Upper lobe of right lung (tissue), 1 donor: ENCODE results near the gene GLP1R. TPM values are rescaled to one million over a fixed set of nuclear protein-coding genes. Genes with fewer than 3 reads are reported as not detected.

ENCODE experiments used
- ATAC-seq: fragments of 200-7000 bp; cut with Tn5 transposase; one replicate; pipeline ENCODE4 v1.9.1; 2020; ENCODE audit warnings: mild to moderate bottlenecking, moderate library complexity
- DNase-seq: peaks from one replicate; pipeline ENCODE4 v3.0.0-alpha.2; 2020
- H3K27ac ChIP-seq: fragments of 200-600 bp; one replicate; pipeline ENCODE4 v1.8.0; 2022
- H3K27me3 ChIP-seq: fragments of 200-600 bp; one replicate; pipeline ENCODE4 v1.8.0; 2022; ENCODE audit warnings: mild to moderate bottlenecking
- H3K36me3 ChIP-seq: fragments of 200-600 bp; one replicate; pipeline ENCODE4 v1.8.0; 2022
- H3K4me1 ChIP-seq: fragments of 200-600 bp; one replicate; pipeline ENCODE4 v1.8.0; 2022
- H3K4me3 ChIP-seq: fragments of 200-600 bp; one replicate; pipeline ENCODE4 v1.8.0; 2022; ENCODE audit warnings: mild to moderate bottlenecking
- H3K9me3 ChIP-seq: fragments of 200-600 bp; one replicate; pipeline ENCODE4 v1.8.0; 2022
- intact Hi-C: fragments of 100-400 bp; cut with DNase I; formaldehyde crosslinking; loops from one replicate; pipeline ENCODE4 v1.11.0; 2022
- total RNA-seq: library from RNA; stranded (reverse); fragmentation: NEBNext Ultra II Directional; extraction: Animal tissue kit (Norgen Biotek cat#: 25700); gene quantifications from one replicate; pipeline ENCODE4 v1.2.1, GENCODE V29; 2021
- TF ChIP-seq, protein P1 (sequence below): fragments of 200-600 bp; IDR thresholded peaks from one replicate; pipeline ENCODE4 v1.8.0; 2022; ENCODE audit warnings: antibody characterized with exemption
- donor health status: DM: no; HTN: yes; CAD: no; lungs with severe emphysema.

GLP1R gene
- total RNA-seq, 1 donor from 2014 or later: not detected

DNA sequence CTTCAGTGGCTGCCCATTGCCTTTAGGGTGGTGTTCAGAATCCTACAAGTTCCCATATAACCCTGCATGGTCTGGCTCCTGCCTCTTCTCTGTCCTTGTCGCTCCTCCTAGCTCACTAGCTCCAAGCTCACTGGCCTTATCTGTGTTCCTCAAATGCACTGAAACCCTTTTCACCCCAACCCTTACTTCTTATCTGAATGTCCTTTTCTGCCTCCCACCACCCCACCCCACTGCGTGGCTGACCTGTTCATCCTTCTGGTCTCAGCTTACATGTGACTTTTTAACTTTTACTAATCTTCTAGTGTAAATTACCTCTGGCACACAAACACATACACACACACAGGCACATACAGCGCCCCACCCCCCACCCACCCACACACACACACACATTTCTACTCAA, 41.0 kb upstream of the GLP1R start:
- Histone ChIP-seq H3K27me3 (peaks cover 10% of the 10 kb centered on the region), H3K27ac (no peak overlapping the region), H3K9me3 (no peaks in the 10 kb centered on the region), H3K4me1 (no peaks in the 10 kb centered on the region), H3K36me3 (no peaks in the 10 kb centered on the region), H3K4me3 (no peak overlapping the region)
- intact Hi-C loops: no loop called here
- ATAC-seq: no peak
- no peak for DNase-seq
- TF ChIP-seq, protein P1, sequence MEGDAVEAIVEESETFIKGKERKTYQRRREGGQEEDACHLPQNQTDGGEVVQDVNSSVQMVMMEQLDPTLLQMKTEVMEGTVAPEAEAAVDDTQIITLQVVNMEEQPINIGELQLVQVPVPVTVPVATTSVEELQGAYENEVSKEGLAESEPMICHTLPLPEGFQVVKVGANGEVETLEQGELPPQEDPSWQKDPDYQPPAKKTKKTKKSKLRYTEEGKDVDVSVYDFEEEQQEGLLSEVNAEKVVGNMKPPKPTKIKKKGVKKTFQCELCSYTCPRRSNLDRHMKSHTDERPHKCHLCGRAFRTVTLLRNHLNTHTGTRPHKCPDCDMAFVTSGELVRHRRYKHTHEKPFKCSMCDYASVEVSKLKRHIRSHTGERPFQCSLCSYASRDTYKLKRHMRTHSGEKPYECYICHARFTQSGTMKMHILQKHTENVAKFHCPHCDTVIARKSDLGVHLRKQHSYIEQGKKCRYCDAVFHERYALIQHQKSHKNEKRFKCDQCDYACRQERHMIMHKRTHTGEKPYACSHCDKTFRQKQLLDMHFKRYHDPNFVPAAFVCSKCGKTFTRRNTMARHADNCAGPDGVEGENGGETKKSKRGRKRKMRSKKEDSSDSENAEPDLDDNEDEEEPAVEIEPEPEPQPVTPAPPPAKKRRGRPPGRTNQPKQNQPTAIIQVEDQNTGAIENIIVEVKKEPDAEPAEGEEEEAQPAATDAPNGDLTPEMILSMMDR: no peak

- Histone ChIP-seq H3K9me3 (no peaks in the 10 kb centered on the region), H3K27ac (no peak overlapping the region), H3K4me1 (no peaks in the 10 kb centered on the region), H3K27me3 (peaks cover 12% of the 10 kb centered on the region), H3K4me3 (no peak overlapping the region), H3K36me3 (no peaks in the 10 kb centered on the region)
- no peak for DNase-seq
- TF ChIP-seq, protein P1: no peak
- intact Hi-C loops: no loop called here
- no peak for ATAC-seq
Observed at GRCh38 chr6:39008737-39009136, 39.8 kb upstream of the GLP1R start.

- no peak for ATAC-seq
- no peaks in the 10 kb centered on the region for H3K9me3 ChIP-seq
- no peaks in the 10 kb centered on the region for H3K4me1 ChIP-seq
- intact Hi-C loops: no loop called here
- H3K27ac ChIP-seq: no peak overlapping the region
- TF ChIP-seq, protein P1: no peak
- peaks cover 12% of the 10 kb centered on the region for H3K27me3 ChIP-seq
- H3K4me3 ChIP-seq: no peak overlapping the region
- no peak for DNase-seq
- H3K36me3 ChIP-seq: no peaks in the 10 kb centered on the region
Observed at GRCh38 chr6:39009476-39009875, 39.1 kb upstream of the GLP1R start.

- Histone ChIP-seq H3K9me3 (no peaks in the 10 kb centered on the region), H3K36me3 (no peaks in the 10 kb centered on the region), H3K27me3 (peaks cover 5% of the 10 kb centered on the region), H3K27ac (no peak overlapping the region), H3K4me1 (no peaks in the 10 kb centered on the region), H3K4me3 (no peak overlapping the region)
- TF ChIP-seq, protein P1: no peak
- intact Hi-C loops: no loop called here
- ATAC-seq (no peak), DNase-seq (no peak)
Observed at GRCh38 chr6:39016839-39017546, 31.6 kb upstream of the GLP1R start.

DNA sequence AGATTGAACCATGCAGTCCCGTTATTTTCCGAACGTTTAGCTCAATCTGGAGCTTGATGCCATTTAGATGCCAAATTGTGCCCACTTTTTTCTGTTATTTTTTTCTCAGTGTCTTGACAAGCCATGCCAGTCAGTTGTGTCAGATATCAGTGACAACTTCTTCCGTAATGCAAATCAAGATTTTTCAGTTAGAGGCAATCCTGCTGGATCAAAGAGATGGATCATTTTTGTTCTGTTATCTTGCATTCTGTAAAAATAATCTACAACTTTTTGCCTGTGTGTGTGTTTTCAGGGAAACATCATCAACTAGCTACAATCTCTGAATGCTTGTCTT, 31.1 kb upstream of the GLP1R start:
- H3K4me1 ChIP-seq: no peaks in the 10 kb centered on the region
- intact Hi-C loops: no loop called here
- TF ChIP-seq, protein P1: no peak
- no peak overlapping the region for H3K4me3 ChIP-seq
- DNase-seq (no peak), ATAC-seq (no peak)
- H3K27ac ChIP-seq: no peak overlapping the region
- peaks cover 3% of the 10 kb centered on the region for H3K27me3 ChIP-seq
- H3K9me3 ChIP-seq: no peaks in the 10 kb centered on the region
- no peaks in the 10 kb centered on the region for H3K36me3 ChIP-seq

DNA sequence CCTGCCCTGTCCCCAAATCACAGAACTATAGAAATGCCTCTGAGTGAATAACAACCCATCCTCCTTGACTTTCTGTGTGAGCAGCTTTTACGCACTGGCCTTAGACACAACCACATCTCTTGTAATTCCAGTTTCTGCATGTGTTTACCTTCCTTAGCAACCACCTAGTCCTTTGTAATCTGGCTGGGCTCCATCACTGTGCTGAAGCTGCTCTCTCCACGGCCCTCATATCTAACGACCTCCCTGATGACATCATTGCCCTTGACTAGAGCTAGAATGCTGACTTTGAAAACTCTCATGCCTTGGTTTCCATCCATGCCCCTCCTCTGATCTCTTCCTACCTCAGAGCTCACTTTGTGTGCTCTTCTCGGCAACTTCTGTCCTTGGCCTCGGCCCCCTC, 30.5 kb upstream of the GLP1R start:
- Histone ChIP-seq H3K36me3 (no peaks in the 10 kb centered on the region), H3K4me3 (no peak overlapping the region), H3K9me3 (no peaks in the 10 kb centered on the region), H3K4me1 (no peaks in the 10 kb centered on the region), H3K27me3 (no peaks in the 10 kb centered on the region), H3K27ac (no peak overlapping the region)
- no peak for ATAC-seq
- intact Hi-C loops: no loop called here
- DNase-seq: no peak
- TF ChIP-seq, protein P1: no peak
